SKM-1 treated with dmso at 0.1 percent for 144 hours (cell line): ENCODE measurements around the gene RPSA.
"Not testable (repeated sequence)": the region's sequence is repeated elsewhere in the genome, so short reads cannot be mapped to it uniquely, and the experiment has no call there.

Experiments
- DNase-seq: peaks from one replicate; lab custom pipeline; 2025; ENCODE audit not compliant: unreplicated experiment; lab: John Stamatoyannopoulos, UW

RPSA gene

DNA sequence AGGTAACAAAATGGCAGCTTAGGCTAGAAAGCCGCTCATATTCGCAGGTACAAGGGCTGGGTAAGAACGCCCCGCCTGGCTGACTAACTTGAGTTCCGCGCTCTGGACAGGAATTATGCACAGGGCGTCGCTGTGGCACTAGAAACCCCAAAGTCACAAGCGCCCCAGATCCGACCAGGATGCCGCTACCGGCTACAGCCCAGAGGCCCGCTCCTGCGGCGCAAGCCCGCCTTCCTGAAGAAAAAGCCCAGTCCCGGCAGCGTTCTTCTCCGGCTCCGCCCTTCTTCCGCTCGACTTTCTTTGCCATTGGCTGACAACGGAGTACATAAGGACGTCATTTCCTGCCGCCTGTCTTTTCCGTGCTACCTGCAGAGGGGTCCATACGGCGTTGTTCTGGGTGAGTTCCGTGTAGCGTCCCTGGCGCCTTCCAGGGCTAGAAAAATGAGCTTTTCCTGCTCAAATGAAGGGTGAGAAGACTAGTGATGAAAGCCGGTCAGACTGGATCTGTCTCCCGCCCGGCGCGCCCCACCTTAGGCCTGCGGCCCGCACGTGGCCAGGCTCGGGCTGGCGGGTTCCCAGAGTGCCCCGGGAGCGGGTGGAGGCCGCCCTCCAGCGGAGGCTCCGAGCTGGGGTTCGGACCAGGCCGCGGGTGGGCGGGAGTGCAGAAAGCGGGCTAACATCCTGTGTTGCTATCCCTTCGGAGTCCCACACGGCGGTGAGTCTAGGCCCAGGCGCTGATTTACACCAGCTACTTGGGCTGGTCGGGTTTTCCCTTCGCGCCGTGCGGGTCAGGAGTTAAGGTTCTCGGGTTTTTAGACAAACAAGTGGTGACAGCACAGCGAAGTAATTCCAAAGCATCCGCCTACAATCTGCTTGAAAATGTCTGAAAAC is at the start of gene RPSA:
Gene RPSA, plus strand, starts transcription at position 353 of the 891 bp plus-strand sequence. CDS start 934 bp downstream, outside the sequence.
- DNase-seq, result peak; percentile 98

GRCh38 chr3:39358333-39358732 is 48.2 kb upstream of the RPSA start:
- DNase-seq, result no peak

GRCh38 chr3:39361252-39361927 is 45.1 kb upstream of the RPSA start:
- DNase-seq, result peak; percentile 19

- no peak for DNase-seq
These were observed 44.3 kb upstream of the RPSA start for GRCh38 chr3:39362192-39362591.

GRCh38 chr3:39362812-39363211 is 43.7 kb upstream of the RPSA start:
- no peak for DNase-seq

DNA sequence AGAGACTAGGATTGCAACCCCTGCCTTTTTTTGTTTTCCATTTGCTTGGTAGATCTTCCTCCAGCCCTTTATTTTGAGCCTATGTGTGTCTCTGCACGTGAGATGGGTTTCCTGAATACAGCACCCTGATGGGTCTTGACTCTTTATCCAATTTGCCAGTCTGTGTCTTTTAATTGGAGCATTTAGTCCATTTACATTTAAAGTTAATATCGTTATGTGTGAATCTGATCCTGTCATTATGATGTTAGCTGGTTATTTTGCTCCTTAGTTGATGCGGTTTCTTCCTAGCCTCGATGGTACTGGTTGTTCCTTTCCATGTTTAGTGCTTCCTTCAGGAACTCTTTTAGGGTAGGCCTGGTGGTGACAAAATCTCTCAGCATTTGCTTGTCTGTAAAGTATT is 36.1 kb upstream of the RPSA start:
- DNase-seq, result not testable (repeated sequence)

GRCh38 chr3:39372833-39373232 is 33.7 kb upstream of the RPSA start:
- DNase-seq, result no peak

DNA sequence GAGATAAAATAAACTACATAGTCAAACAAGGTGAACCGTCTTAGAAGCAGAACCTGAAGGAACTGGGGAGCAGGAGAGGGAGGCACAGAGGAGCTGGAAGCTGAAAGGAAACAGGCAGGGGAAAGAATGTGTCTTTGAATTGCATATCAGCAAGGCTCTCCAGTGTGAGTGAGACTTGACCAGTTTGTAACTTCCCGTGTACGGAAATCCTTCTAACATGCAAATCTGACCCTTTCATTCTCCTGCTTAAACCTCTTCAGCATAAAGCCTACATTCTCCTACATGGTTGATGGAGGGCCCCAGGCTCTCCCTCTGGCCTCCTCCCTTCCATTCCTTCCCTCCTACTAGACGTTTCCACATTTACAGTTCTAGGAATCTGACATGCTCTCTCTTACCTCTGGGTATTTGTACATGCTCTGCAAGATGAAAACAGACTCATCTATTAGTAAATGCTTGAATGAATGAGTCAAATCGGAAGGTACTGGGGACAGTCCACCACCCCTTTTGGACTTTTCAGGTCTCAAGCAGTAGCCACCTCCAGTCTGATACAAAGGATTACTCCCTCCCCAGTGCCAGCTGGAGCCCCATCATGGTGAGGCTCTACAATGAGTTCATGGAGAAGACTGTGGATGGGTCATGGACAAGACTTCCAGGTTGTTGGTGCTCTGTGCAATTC is 29.4 kb upstream of the RPSA start:
- DNase-seq, result no peak

- DNase-seq, result no peak
These were observed 28.4 kb upstream of the RPSA start for GRCh38 chr3:39378088-39378487.

- no peak for DNase-seq
These were observed 27.4 kb upstream of the RPSA start for GRCh38 chr3:39378957-39379777.

DNA sequence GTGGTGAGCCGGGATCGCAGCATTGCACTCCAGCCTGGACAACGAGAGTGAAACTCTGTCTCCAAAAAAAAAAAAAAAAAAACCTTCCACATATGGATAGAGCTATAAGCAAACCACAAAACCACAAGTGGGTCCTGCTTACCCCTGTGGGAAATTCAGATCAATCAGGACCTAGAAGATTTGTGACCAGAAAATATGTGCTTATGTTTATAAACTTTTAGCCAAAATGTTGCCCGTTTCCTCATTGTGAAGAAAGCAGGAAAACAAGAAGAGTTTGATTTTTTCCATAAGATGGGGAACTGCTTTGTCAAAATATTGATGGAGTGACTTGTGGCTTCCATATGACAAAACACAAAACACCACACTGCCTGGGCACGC is 26.8 kb upstream of the RPSA start:
- DNase-seq, result no peak

DNA sequence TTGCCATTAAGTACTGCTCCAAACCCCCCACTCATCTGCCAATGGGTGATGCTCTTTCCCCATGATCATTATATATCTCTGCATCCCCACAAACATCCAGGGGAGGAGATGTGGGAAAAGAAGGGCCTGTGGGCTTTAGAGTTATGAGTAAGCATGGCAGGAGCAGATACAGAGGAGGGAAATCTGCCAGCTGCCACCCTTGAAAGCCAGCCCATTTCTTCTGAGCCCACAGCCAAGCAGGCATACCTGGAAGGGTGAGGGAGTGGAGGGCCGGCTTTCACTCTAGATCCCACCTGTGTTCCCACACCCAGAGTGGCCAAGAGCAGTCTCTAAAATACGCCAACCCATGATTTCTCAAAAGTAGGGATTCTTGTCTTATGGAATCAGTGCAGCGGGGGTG is 25.1 kb upstream of the RPSA start:
- DNase-seq, result no peak

DNA sequence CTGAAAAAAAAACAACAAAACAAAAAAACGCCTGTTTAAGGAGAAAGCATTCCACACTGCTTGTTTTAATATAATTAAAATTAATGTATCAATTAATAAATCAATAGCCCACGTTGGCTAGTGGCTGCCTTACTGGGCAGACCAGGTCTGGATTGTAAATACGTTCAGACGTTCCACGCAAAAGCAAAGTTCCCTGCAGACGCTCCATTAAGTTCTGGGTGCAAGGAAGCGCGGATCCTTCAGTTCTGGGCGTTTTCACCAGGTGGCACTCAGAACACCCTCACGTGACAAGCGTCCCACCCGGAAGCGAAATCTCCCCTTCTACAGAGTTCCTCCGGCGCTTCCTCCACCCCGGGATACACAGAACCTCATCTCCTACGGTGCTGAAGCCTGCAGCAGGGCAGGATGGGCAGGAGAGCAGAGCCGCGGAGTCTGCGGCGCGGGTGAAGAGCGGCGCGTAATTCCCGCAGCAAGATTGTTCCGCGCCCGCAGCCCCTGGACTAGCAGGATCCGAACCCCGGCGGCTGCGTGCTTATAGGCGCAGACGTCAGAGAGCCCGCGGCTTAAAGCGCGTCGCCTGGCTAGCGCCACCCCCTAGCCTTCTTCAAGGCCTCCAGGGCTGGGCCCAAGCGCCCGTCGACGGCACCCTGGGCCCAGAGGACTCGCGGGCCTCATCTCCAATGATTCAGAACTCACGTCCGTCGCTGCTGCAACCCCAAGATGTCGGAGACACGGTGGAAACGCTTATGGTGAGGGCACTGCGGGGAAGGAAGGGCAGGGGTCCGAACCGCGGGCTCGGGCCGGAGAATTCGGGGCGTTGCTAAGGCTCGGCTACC is 23.3 kb upstream of the RPSA start, which contains the start of gene SLC25A38:
Gene SLC25A38, plus strand, starts transcription at position 326 of the 836 bp plus-strand sequence. Its CDS starts 355 bp downstream, at position 681.
- no peak for DNase-seq

GRCh38 chr3:39383881-39384664 is 22.4 kb upstream of the RPSA start:
- DNase-seq, result no peak

DNA sequence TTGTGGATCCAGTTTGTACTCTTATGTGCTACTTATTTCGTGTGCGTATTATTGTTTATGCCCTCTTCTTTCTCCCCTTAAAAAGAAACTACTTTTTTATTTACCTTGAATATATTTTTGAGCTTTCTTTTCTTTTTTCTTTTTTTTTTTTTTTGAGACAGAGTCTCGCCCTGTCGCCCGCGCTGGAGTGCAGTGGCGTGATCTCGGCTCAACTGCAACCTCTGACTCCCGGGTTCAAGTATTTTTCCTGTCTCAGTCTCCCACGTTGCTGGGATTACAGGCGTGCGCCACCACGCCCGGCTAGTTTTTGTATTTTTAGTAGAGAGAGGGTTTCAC is 21.9 kb upstream of the RPSA start:
- no peak for DNase-seq

DNA sequence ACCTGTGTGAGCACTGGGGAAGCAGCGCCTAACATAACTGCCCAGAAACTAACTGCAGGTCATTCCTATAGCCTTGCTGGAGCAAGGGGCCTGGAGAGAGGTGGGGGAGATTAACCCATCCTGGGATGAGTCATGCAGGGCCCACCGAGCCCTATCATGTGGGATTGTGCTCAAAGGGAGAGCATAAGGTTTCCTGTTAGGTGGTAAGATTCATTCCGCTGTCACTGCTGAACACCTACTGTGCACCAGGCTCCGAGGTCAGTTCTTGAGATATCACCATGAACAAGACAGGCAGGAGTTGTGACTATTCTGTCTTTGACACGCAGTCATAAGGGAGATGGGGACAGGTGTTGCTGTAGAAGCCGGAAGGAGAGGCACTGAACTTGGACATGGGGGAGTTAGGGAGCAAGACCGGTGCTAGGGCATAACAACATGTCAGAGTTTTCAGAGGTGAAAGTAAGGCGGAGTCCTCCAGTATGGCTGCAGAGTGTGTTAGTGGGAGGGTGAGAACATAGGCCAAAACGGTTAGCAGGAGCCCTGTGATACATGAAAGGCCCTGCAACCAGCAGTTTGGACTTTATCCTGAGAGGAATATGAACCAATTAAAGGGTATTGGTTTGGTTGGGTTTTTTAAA is 20.9 kb upstream of the RPSA start:
- DNase-seq, result no peak

DNA sequence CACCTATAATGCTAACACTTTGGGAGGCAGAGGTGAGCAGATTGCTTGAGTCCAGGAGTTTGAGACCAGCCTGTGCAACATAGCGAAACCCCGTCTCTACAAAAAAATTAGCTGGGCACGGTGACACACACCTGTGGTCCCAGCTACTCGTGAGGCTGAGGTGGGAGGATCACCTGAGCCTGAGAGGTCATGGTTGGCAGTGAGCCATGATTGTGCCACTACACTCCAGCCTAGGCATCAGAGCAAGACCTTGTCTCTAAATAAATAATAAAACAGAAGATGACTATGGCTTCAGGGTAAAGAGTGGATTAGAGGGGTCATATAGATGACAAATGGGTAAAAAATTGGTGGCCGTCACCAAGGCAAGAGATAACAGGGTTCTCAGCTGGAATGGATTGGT is 20.2 kb upstream of the RPSA start:
- DNase-seq, result no peak

GRCh38 chr3:39387411-39387975 is 19.0 kb upstream of the RPSA start:
- DNase-seq, result no peak
